Activated naive CD4-positive, alpha-beta T cell treated with anti-CD3 and anti-CD28 coated beads, Interleukin-2, amount 10 ng/mL, durations not matched to agents 7 days and 5 days (primary cell): ENCODE results near the gene TRABD2B.

Source experiments
- CTCF ChIA-PET: fragments of 350-600 bp; sonication (Branson Sonifier 250); formaldehyde crosslinking; loops from one replicate; lab custom pipeline; 2021; ENCODE audit warnings: antibody characterized with exemption; lab: Charles Lee
- DNase-seq: peaks from one replicate; pipeline ENCODE4 v3.0.0-alpha.2; 2020
- H3K27ac Mint-ChIP-seq: one replicate; pipeline ENCODE4 v1.8.0; 2021; ENCODE audit warnings: mild to moderate bottlenecking, moderate library complexity, mixed read lengths
- H3K27me3 Mint-ChIP-seq: one replicate; pipeline ENCODE4 v1.8.0; 2021; ENCODE audit warnings: mild to moderate bottlenecking, mixed read lengths
- H3K36me3 Mint-ChIP-seq: one replicate; pipeline ENCODE4 v1.8.0; 2021; ENCODE audit warnings: mixed read lengths
- H3K4me1 Mint-ChIP-seq: one replicate; pipeline ENCODE4 v1.8.0; 2021; ENCODE audit warnings: mixed read lengths
- H3K4me3 Mint-ChIP-seq: one replicate; pipeline ENCODE4 v1.8.0; 2021; ENCODE audit warnings: mild to moderate bottlenecking, moderate library complexity, mixed read lengths
- H3K9me3 Mint-ChIP-seq: one replicate; pipeline ENCODE4 v1.8.0; 2021; ENCODE audit warnings: mixed read lengths

The TRABD2B gene

DNA sequence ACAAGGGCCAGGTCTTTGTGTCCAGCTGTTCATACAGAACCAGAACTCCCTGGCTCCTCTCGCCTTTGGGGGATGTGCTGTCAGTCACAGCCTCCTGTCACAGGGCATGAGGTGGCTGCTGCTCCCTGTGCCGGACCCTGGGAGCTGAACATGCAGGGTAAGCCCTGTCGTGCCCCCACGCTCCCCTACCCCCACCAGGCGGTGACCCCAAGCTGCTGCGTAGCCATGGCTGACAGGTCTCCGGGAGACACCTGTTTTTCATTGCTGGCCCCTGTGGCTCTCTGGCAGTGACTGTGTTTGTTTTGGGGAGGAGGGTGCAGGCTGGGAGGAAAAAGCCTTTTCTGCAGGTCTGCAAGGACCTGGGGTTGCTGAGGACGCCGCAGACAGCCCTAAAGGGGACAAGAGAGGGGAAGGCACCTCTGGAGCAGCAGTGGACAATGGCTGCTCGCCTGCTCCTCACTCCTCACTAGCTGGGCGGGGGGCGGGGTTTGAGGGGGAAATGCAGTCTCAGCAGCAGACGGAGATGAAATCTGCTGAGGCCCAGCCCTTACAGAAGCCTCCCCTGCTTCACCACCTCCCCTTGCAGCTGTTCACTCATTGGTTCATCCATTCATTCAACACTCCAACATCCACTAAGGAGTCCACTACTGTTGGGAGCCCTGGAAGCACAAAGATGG, 81.4 kb downstream of the TRABD2B start:
- no peaks in the 10 kb centered on the region for H3K27me3 Mint-ChIP-seq
- CTCF ChIA-PET, result no interaction called here
- H3K36me3 Mint-ChIP-seq, result no peaks in the 10 kb centered on the region
- H3K9me3 Mint-ChIP-seq, result no peaks in the 10 kb centered on the region
- no peak for DNase-seq
- H3K4me1 Mint-ChIP-seq, result no peaks in the 10 kb centered on the region
- H3K4me3 Mint-ChIP-seq, result no peak overlapping the region
- H3K27ac Mint-ChIP-seq, result no peak overlapping the region

DNA sequence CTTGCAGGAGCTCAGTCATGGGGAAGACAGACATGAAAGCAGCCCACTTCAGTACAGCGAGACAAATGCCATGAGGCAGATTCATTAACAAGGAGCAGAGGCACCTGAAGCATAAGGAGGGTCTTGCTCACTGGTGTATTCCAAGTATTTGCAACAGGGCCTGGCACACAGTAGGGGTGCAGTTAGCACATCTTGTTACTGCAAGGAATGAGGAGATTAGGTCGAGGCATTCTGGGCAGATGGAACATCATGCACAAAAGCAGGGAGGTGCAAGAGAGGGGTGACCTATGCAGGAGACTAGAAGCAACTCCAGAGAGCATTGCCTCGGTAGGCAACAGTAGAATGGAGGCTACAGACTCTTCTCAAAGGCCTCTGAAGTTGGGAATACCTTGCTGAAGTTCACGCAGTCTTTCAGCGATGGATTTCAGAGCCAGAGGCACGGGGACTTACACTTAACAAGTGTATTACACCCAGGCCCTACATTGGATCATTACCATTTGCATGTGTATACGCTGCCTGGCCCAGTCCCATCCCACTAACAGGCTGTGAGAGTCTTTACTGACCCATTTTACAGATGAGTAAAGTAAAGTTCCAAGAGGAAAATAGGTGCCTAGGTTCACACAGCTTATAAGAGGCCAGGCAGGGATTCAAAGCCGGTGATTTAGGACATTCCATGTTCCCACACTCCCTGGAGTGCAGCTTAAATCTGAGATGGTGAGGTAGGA, 82.1 kb downstream of the TRABD2B start:
- Mint-ChIP-seq H3K4me1 (no peaks in the 10 kb centered on the region), H3K36me3 (no peaks in the 10 kb centered on the region), H3K4me3 (no peak overlapping the region), H3K27ac (no peak overlapping the region), H3K27me3 (no peaks in the 10 kb centered on the region), H3K9me3 (no peaks in the 10 kb centered on the region)
- DNase-seq, result no peak
- CTCF ChIA-PET, result no interaction called here

DNA sequence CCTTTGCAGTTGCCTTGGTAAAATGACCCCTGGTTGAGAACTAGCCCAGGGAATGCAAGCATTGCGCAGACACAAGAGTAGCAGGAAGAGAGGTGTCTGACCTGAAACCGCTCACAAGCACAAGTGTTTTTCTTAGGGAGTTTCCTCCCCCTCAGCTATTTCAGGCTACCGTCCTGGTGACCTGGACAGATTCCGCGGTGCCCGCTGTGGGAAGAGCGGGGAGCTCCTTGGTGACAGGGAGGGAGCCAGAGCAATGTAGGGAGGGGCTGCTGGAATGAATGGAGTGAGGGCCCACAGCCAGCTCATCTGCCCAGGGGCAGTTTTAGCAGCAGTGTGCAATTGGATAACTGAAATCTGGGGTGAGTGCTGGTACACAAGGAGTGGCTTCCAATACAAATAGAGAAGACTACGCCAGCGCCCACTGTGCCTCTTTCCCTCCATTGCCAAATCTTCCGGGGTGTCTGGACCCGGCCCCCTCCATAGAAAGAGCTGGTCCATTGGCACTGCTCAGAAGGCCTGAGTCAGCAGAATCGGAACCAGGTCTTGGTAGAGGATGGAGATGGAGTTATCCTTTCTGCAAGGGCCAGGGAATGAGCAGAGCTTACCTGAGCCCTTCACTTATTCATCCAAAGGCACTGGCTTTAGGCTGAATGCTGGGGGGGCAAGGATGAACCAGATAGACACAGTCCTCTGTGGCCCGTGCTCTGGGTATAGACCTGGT, 82.8 kb downstream of the TRABD2B start:
- Mint-ChIP-seq H3K4me3 (no peak overlapping the region), H3K4me1 (no peaks in the 10 kb centered on the region), H3K36me3 (no peaks in the 10 kb centered on the region), H3K27me3 (no peaks in the 10 kb centered on the region), H3K9me3 (no peaks in the 10 kb centered on the region), H3K27ac (no peak overlapping the region)
- CTCF ChIA-PET, result no interaction called here
- no peak for DNase-seq

DNA sequence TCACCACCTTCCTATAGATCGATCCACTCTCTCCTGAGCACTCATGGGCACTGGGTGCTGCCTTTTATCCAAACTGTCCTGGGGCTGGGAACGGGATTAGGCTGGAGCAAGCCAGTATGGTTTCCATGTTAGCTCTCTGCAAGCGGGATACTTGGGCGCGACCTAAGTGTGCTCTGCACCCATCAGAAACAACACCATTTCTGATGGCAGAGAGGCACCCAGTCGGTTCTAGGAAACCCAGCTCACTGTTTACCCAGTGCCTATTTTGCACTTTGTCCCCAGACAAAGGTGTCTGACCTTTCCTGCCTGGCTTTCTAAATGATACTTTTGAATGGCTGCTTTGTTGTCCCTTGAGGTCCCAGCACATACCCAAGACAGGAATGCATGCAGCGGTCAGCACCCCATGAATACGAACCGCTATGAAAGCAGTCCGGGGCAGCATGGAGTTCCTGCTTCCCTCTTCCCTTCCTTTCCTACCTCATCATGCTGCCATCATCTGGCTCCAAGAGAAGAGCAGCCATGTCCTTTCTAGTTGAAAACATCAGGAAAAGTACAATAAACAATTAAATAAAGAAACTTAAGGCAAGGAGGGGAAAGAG, 83.9 kb downstream of the TRABD2B start:
- Mint-ChIP-seq H3K4me3 (no peak overlapping the region), H3K9me3 (no peaks in the 10 kb centered on the region), H3K36me3 (no peaks in the 10 kb centered on the region), H3K4me1 (no peaks in the 10 kb centered on the region), H3K27ac (no peak overlapping the region), H3K27me3 (peaks cover 4% of the 10 kb centered on the region)
- DNase-seq, result no peak
- CTCF ChIA-PET, result no interaction called here

DNA sequence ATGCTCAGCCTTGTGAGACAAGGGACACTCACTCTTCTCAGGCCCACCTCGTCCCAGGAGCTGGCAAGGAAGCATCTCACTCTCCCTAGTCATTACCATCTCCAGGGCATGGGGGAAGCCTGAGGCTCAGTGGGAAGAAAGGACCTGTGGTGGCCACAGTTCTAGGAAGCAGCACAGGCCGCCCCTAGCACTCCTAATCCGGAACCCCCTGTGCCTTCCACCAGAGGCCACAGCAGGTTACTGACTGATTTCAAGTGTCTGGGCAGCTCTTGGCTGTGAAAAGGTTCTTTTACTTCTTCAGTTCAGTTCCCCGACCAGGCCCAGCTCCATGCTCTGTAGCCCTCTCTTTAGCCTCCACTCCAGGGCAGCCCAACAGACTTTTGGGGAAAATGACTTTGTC, 84.4 kb downstream of the TRABD2B start:
- no peak for DNase-seq
- CTCF ChIA-PET, result no interaction called here
- H3K4me1 Mint-ChIP-seq, result no peaks in the 10 kb centered on the region
- H3K36me3 Mint-ChIP-seq, result no peaks in the 10 kb centered on the region
- no peaks in the 10 kb centered on the region for H3K9me3 Mint-ChIP-seq
- H3K4me3 Mint-ChIP-seq, result no peak overlapping the region
- H3K27ac Mint-ChIP-seq, result no peak overlapping the region
- peaks cover 5% of the 10 kb centered on the region for H3K27me3 Mint-ChIP-seq

DNA sequence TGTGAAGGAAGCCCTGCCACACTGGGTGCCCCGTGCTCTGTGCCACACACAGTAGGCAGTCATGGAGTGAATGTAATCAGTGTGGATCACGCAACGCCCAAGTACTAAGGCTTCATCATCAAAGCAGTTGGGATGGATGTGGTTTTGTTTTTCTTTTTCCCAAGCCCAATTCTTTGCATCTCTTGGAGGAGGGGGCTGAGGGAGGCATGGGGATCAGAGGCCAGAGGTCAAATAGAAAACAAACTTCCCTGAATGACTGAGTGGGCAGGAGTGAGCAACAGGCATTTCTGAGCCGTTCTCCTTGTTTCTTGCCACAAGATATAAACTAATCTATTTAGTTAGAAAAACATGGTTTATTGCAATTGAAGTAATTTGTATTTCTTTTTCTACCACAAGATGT, 85.3 kb downstream of the TRABD2B start:
- H3K27me3 Mint-ChIP-seq, result peaks cover 5% of the 10 kb centered on the region
- H3K9me3 Mint-ChIP-seq, result no peaks in the 10 kb centered on the region
- H3K4me3 Mint-ChIP-seq, result no peak overlapping the region
- no peaks in the 10 kb centered on the region for H3K36me3 Mint-ChIP-seq
- no peaks in the 10 kb centered on the region for H3K4me1 Mint-ChIP-seq
- CTCF ChIA-PET, result no interaction called here
- no peak overlapping the region for H3K27ac Mint-ChIP-seq
- no peak for DNase-seq

DNA sequence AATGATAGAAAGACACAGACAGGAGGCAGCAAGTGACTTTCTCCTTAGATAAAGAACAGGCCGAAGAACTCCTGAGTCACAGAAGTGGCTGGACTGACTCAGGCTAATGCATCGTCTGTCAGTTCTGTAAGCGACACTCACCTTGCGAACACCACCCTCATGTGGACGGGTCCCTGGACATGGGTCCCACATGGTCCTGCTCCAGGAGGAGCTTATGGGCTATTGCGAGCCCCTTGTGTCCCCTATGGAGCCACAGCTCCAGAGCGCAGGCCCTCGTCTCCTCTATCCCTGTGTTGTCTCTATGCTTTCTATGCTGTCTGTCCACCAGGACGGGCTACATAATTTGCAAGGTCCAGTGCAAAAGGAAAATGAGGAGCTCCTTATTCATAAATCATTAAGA, 85.8 kb downstream of the TRABD2B start:
- Mint-ChIP-seq H3K4me1 (no peaks in the 10 kb centered on the region), H3K9me3 (no peaks in the 10 kb centered on the region), H3K4me3 (no peak overlapping the region), H3K27me3 (peaks cover 5% of the 10 kb centered on the region), H3K36me3 (no peaks in the 10 kb centered on the region), H3K27ac (no peak overlapping the region)
- DNase-seq, result no peak
- CTCF ChIA-PET, result no interaction called here

DNA sequence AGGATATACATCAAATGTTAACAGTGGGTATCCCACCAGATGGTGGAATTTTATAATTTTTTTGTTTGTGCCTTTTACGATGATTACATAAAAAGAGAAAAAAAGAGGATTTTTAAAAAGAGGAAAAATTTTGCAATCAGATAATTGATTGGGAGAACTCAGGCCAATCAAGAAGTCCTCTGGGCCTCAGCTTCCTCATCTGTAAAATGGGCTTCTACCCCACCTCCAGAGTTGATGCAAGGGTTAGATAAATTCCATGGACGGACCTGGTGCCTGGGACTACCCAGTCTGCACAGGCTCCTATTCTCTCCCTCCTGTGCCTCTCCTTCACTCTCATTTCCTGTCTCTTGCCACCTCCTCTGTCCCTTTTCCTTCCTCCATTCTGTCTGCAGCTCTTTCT, 88.9 kb downstream of the TRABD2B start:
- Mint-ChIP-seq H3K36me3 (no peaks in the 10 kb centered on the region), H3K27ac (no peak overlapping the region), H3K4me3 (no peak overlapping the region), H3K4me1 (no peaks in the 10 kb centered on the region), H3K27me3 (peaks cover 15% of the 10 kb centered on the region), H3K9me3 (no peaks in the 10 kb centered on the region)
- no peak for DNase-seq
- CTCF ChIA-PET, result no interaction called here

DNA sequence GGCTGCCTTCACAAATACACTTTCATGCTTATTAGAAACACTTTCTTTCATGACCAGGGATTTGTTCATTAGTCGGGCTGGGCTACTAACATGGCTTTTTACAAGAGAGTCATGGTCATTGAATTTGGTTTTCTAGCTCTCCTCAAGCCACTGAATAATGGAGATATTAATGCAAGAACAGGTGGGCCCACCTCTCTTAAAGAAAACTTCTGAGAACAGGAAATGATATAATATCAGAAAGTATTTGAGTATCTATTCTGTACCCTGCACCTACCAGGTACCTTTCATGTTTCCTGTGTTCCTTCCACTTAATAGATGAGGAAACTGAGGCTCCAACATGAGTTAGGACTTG, 90.0 kb downstream of the TRABD2B start:
- Mint-ChIP-seq H3K9me3 (no peaks in the 10 kb centered on the region), H3K4me3 (no peak overlapping the region), H3K36me3 (no peaks in the 10 kb centered on the region), H3K27ac (no peak overlapping the region), H3K27me3 (peaks cover 18% of the 10 kb centered on the region), H3K4me1 (no peaks in the 10 kb centered on the region)
- no peak for DNase-seq
- CTCF ChIA-PET, result no interaction called here

DNA sequence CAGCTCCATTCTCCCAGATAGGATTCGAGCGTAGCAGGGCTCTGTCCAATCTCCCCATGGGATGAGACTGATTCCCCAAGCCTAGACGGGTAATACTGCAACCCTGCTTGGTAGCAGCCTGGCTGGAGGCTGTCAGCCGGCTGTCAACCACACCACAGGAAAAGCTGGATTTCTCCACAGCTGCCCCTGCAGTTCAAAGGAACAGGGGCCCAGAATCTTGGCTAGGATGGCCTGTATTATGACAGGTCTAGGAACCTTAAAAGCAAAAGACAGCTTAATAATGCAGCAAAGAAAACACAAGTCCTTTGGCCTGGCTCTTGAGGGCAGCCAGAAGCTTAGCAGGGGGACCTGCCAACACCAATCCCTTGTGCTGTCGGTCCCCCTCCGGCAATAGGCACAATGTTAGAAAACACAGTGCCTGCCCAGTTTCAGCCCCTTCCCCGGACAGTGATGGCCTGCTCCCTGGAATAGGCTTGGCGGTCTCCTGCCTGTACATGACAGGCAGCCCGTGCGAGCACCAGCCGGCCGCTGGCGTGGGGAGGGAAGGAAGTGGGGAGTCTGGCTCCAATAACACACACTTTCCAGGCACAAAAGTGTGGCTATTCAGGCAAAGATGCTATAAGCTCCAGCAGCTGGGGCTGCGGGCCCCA, 90.5 kb downstream of the TRABD2B start:
- Mint-ChIP-seq H3K36me3 (no peaks in the 10 kb centered on the region), H3K4me3 (no peak overlapping the region), H3K9me3 (no peaks in the 10 kb centered on the region), H3K4me1 (no peaks in the 10 kb centered on the region), H3K27me3 (peaks cover 18% of the 10 kb centered on the region), H3K27ac (no peak overlapping the region)
- no peak for DNase-seq
- CTCF ChIA-PET, result no interaction called here

DNA sequence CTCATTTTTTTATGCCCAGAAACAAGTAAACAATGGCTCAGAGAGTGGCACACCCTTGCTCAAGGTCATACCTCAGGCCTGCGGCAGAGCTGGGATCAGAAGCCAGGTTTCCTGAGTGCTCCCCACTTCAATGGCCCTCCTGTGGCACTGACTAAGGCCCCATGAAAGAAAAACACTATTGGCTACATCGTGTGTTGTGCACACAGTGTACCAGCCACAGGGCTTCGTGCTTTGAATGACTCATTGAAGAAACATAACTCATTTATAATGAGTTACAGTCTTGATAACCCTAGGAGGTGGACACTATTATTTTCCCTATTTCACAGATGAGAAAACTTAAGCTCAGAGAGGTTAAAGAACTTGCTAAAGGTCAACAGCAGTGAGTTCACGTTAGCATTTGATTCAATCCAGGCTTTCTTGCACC, 91.2 kb downstream of the TRABD2B start:
- no peaks in the 10 kb centered on the region for H3K4me1 Mint-ChIP-seq
- no peak overlapping the region for H3K27ac Mint-ChIP-seq
- no peak for DNase-seq
- H3K36me3 Mint-ChIP-seq, result no peaks in the 10 kb centered on the region
- no peak overlapping the region for H3K4me3 Mint-ChIP-seq
- CTCF ChIA-PET, result no interaction called here
- H3K9me3 Mint-ChIP-seq, result no peaks in the 10 kb centered on the region
- H3K27me3 Mint-ChIP-seq, result peaks cover 18% of the 10 kb centered on the region

DNA sequence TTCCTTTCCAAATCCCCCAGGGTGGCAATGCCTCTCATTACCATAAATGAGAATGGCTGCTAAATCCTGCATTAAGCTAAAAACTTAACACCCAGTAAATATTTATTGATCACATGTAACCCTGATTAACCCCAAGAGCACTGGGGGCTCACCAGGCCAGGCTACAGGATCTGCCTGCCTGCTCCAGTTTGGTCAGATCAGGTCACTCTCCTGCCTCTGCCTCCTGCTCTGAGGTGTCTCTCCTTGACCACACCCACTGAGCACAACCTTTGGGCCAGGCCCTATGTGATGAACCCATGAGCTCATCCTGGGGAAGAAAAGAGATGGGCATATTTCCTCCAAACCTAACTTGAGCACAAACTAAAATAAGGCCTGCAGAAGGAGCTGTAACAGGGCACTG, 93.5 kb downstream of the TRABD2B start:
- no peak overlapping the region for H3K27ac Mint-ChIP-seq
- CTCF ChIA-PET, result no interaction called here
- no peak for DNase-seq
- H3K9me3 Mint-ChIP-seq, result no peaks in the 10 kb centered on the region
- H3K4me1 Mint-ChIP-seq, result no peaks in the 10 kb centered on the region
- peaks cover 18% of the 10 kb centered on the region for H3K27me3 Mint-ChIP-seq
- H3K4me3 Mint-ChIP-seq, result no peak overlapping the region
- H3K36me3 Mint-ChIP-seq, result no peaks in the 10 kb centered on the region

DNA sequence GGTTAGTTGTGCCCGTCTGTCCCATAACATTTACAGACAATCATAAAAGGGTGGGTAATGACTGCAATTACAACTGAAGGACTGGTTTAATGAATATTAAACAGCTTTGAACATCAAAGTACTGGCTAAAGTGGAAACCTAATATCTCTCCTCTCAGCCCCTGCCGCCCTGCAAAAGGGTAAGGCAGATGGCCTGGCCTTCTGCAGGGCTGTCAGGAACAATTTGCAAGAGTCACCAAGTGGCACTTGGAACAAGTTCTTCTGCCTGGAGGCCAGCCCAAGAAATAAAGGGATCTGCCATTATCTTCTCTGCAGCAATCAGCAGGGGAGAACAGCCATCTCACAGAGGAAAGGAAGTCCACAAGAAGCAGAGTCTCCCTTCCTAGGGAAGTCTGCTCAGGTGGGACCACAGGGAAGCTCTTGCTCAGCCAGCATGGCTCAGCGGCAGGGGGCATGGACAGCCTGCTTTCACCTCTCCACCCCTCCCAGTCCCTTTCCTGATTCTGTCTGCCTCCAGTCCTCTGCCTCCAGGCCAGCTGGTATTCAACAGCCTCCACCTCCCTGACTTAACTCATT, 96.1 kb downstream of the TRABD2B start:
- DNase-seq, result no peak
- no peak overlapping the region for H3K27ac Mint-ChIP-seq
- CTCF ChIA-PET, result no interaction called here
- H3K9me3 Mint-ChIP-seq, result no peaks in the 10 kb centered on the region
- H3K4me3 Mint-ChIP-seq, result no peak overlapping the region
- no peaks in the 10 kb centered on the region for H3K36me3 Mint-ChIP-seq
- H3K4me1 Mint-ChIP-seq, result no peaks in the 10 kb centered on the region
- H3K27me3 Mint-ChIP-seq, result peaks cover 13% of the 10 kb centered on the region
